ENCODE data around the gene COL24A1. TPM values are rescaled to one million over a fixed set of nuclear protein-coding genes. Genes with fewer than 3 reads are reported as not detected.

Gene COL24A1
- total RNA-seq, 1 experiment from 2014 or later: not detected

DNA sequence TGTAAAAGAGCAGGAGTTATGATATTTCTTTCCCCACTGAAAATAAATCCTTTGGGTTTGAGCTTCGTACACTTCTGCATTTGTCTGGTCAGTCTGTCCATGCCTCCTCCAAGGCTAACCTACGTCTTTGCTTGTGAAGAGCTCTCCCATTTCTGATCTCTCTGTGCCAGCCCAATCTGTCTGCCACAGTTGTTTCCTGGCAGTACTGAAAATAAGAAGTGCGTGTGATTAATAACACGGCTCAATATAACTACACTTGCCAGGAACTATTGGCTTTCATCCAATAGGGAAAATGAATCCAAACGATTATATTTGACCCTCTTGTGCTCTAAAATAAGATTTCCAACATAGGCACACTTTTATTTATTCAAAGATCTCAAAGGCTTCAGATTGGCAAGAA, 19.2 kb upstream of the COL24A1 start:
- BruUV-seq (replicated peaks): no TSS peak
- intact Hi-C loops (cut with micrococcal nuclease): no loop called here
- DNase-seq (ENCODE audit: low read depth, low spot score) (no peak), ATAC-seq (no peak)
- Histone ChIP-seq H3K4me1 (ENCODE audit: control insufficient read depth in 1 of 2, insufficient read depth in 2 of 2, low read length in 2 of 2) (no peaks in the 10 kb centered on the region), H3K9me2 (ENCODE audit: insufficient read depth) (no peaks in the 10 kb centered on the region), H3K9ac (ENCODE audit: low read length) (no peak overlapping the region), H3K4me3 (replicated peaks in 1 of 2; ENCODE audit: low read depth in 1 of 2, low read length in 2 of 2) (no peak overlapping the region), H3K79me2 (ENCODE audit: insufficient read depth, low read length) (no peaks in the 10 kb centered on the region), H3K4me2 (ENCODE audit: low read length) (no peak overlapping the region), H2AFZ (ENCODE audit: low read depth, low read length, poor library complexity, severe bottlenecking) (no peak overlapping the region), H3K9me3 (ENCODE audit: control insufficient read depth in 1 of 2, insufficient read depth in 1 of 2, low read depth in 1 of 2, low read length in 2 of 2) (no peaks in the 10 kb centered on the region), H3K27ac (ENCODE audit: low read depth, low read length) (no peak overlapping the region), H3K36me3 (ENCODE audit: control insufficient read depth in 1 of 2, insufficient read depth in 2 of 2, low read length in 2 of 2) (no peaks in the 10 kb centered on the region), H4K20me1 (ENCODE audit: insufficient read depth) (no peaks in the 10 kb centered on the region), H3K27me3 (ENCODE audit: insufficient read depth, low read length) (no peaks in the 10 kb centered on the region)
- ChIA-PET POLR2A (no interaction called here), RAD21 (ENCODE audit: low non-redundant PET in 1 of 2, low total read pairs in 2 of 2, uncharacterized antibody in 2 of 2, unreplicated experiment in 2 of 2) (no interaction called here), CTCF (no interaction called here)
- TF ChIP-seq CBX3 (IDR thresholded peaks at IDR 0.05; ENCODE audit: low read depth) (no peak), CEBPB (IDR thresholded peaks at IDR 0.05; ENCODE audit: low read depth) (no peak), YY1 (IDR thresholded peaks at IDR 0.05; ENCODE audit: extremely low read depth, insufficient replicate concordance, low read depth, low read length) (no peak), POLR2A (IDR thresholded peaks at IDR 0.05; ENCODE audit: borderline replicate concordance, extremely low read depth, insufficient read depth, insufficient read length) (no peak), SIN3A (IDR thresholded peaks at IDR 0.05; ENCODE audit: low read depth) (no peak), EGR1 (IDR thresholded peaks at IDR 0.05; ENCODE audit: low read depth) (no peak), RAD21 (IDR thresholded peaks at IDR 0.05; ENCODE audit: low read depth) (no peak), SP1 (IDR thresholded peaks at IDR 0.05; ENCODE audit: low read depth) (no peak), FOSL1 (IDR thresholded peaks at IDR 0.05; ENCODE audit: low read depth) (no peak), EZH2 (IDR thresholded peaks at IDR 0.05) (no peak), SRF (IDR thresholded peaks at IDR 0.05; ENCODE audit: low read depth) (no peak), JUND (IDR thresholded peaks at IDR 0.05) (no peak), ELF1 (IDR thresholded peaks at IDR 0.05; ENCODE audit: borderline replicate concordance, low read depth) (no peak)
- TF ChIP-seq, protein P1, sequence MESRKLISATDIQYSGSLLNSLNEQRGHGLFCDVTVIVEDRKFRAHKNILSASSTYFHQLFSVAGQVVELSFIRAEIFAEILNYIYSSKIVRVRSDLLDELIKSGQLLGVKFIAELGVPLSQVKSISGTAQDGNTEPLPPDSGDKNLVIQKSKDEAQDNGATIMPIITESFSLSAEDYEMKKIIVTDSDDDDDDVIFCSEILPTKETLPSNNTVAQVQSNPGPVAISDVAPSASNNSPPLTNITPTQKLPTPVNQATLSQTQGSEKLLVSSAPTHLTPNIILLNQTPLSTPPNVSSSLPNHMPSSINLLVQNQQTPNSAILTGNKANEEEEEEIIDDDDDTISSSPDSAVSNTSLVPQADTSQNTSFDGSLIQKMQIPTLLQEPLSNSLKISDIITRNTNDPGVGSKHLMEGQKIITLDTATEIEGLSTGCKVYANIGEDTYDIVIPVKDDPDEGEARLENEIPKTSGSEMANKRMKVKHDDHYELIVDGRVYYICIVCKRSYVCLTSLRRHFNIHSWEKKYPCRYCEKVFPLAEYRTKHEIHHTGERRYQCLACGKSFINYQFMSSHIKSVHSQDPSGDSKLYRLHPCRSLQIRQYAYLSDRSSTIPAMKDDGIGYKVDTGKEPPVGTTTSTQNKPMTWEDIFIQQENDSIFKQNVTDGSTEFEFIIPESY (IDR thresholded peaks at IDR 0.05; ENCODE audit: extremely low read depth, insufficient replicate concordance, low read length): no peak

Data from HCT116 (cell line).